Smooth muscle cell of the brain vasculature (primary cell): ENCODE results near the gene MAPK8IP3.
A peak's percentile ranks its signal among the peaks of the same experiment; 100 is the strongest.

Source experiments
- DNase-seq: peaks from one replicate; pipeline ENCODE4 v3.0.0-alpha.2; 2012; ENCODE audit warnings: low read depth, low spot score

The MAPK8IP3 gene

DNA sequence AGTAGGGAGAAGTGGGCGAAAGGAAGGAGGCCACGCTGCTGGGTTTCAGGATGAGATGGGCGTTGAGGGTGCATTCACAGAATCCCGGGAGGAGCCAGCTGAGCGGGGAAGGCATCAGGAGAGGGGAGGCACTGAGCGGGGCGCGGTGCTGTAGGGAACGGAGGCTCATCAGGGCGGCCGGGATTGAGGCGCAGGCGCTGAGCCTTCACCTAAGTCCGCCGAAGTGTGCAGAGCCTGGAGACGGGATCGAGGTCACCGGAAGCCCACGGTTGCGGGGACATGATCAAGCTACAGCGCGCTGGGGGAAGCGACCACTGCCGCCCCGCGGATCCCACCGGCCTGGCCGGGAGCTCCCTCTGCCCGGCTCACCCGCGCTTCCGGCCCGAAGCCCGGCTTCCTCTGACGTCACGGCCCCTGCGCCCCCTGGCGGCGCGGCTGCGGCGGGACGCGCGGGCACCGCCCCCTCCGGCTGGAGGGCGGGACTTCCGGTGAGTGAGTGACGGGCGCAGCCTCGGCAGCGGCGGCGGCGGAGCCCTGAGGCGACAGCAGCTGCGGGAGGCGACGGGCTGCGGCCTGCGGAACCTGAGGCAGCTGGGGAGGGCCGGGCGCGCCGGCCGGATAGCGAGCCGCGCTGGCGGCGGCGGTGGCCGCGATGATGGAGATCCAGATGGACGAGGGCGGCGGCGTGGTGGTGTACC, at the start of gene MAPK8IP3:
MAPK8IP3 (plus strand) TSS at position 508 of the 698 bp plus-strand sequence; CDS start at position 653, 145 bp downstream.
- DNase-seq, result peak; percentile 72

GRCh38 chr16:1656808-1657617, 49.0 kb upstream of the MAPK8IP3 start:
- no peak for DNase-seq

GRCh38 chr16:1657841-1658240, 48.2 kb upstream of the MAPK8IP3 start:
- DNase-seq, result no peak

- no peak for DNase-seq
Measured at GRCh38 chr16:1659031-1659430, 47.0 kb upstream of the MAPK8IP3 start.

DNA sequence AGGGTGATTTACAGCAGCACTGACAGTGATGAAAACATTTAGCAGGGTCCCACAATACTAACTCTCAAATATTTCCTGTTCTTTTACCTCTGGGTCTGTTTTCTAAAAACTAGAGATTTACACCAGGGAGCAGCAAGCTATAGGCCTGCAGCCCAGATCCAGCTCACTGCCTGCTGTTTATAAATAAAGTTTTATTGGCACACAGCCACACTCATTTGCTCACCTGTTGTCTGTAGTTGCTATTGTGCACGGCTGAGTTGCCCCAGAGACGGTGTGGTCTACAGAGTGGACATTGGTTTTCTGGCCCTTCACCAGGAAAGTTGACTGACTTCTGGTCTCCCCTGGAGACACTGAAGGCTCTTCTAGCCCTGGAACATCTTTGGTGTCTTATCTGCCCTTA, 44.2 kb upstream of the MAPK8IP3 start:
- DNase-seq, result no peak

DNA sequence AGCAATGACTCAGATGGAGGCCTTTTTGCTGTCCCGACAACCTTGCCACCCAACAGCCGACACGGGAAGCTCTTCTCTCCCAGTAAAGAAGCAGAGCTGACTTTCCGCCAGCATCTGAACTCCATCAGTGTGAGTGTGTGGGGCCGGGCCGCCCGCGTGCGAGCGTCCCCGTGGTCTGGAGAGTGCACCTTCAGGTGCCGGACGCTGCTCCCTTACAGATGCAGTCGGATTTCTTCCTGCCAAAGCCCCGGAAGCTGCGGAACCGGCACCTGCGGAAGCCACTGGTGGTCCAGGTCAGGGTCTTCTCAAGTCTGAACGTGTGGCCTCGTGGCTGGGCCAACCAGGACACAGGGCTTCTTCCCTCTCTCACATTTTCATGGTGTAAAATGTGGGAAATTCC, 43.5 kb upstream of the MAPK8IP3 start:
- no peak for DNase-seq

GRCh38 chr16:1665829-1666228, 40.2 kb upstream of the MAPK8IP3 start:
- no peak for DNase-seq

DNA sequence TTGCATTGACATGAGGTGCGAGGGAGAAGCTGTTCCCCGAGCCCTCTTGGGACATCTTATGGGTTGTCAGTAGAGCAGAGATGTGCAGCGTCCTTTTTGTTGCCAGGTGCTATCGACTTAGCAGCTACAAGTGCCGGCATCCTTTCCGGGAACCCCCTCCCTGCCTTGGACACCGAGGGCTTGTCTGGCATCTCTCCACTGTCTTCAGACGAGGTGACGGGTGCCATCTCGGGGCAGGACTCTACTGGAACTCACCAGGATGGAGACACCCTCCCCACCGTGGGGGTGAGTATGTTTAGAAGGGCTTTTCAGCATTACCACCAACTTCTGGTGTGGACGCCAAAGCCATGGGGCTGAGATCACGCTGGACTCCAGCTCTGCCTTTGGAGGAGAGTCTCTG, 39.7 kb upstream of the MAPK8IP3 start:
- DNase-seq, result no peak

GRCh38 chr16:1667271-1667670, 38.7 kb upstream of the MAPK8IP3 start:
- DNase-seq, result no peak

DNA sequence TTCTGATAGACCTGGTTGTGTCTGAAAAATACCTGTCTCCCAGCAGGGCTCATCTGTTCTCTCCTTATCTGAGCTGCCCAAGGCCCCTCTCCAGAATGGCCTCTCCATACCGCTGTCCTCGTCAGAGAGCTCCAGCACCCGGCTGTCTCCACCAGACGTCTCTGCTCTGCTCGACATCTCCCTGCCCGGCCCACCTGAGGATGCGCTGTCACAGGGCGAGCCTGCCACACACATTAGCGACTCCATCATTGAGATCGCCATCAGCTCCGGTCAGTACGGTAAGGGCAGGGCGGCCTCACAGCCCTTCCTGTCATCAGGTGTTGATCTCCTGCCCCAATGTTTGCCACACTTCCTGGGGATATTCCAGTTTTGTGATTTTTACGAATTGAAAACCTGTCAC, 38.1 kb upstream of the MAPK8IP3 start:
- no peak for DNase-seq

- DNase-seq, result no peak
Measured at GRCh38 chr16:1668612-1669319, 37.2 kb upstream of the MAPK8IP3 start.

DNA sequence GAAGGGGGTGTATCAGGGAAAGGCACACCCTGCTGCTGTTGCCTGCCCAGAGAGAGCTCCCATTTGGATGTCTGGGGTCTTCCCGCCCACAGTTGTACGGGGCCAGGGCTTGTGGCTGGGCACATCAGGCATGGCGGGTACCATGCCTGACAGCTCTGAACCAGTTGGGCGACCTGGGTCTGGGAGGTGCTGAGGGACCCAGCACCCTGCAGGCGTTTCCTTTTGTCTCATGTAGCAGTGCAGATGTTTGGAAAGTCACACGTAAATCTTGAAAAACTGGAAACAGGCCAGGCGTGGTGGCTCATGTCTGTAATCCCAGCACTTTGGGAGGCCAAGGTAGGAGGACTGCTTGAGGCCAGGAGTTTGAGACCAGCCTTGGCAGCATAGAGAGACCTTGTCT, 36.3 kb upstream of the MAPK8IP3 start:
- DNase-seq, result no peak

DNA sequence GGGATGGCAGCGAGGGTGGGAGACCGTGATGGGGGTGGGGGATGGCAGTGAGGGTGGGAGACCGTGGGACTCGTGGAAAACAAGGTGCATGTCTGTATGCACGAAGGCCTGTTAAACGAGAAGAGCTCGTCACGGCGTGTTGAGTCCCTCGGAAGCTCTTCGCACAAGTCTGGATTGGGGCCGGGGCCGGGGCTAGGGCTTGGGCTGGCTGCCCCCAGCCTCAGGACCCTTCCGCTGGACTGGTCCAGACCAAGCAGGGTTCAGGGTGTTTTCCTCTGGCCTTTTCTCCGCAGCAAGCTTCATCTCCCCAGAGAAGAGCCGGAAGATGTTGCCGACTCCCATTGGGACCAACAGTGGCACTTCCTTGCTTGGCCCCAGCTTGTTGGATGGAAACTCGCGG, 35.6 kb upstream of the MAPK8IP3 start:
- DNase-seq, result no peak

- DNase-seq, result no peak
Measured at GRCh38 chr16:1670866-1671265, 35.1 kb upstream of the MAPK8IP3 start.

DNA sequence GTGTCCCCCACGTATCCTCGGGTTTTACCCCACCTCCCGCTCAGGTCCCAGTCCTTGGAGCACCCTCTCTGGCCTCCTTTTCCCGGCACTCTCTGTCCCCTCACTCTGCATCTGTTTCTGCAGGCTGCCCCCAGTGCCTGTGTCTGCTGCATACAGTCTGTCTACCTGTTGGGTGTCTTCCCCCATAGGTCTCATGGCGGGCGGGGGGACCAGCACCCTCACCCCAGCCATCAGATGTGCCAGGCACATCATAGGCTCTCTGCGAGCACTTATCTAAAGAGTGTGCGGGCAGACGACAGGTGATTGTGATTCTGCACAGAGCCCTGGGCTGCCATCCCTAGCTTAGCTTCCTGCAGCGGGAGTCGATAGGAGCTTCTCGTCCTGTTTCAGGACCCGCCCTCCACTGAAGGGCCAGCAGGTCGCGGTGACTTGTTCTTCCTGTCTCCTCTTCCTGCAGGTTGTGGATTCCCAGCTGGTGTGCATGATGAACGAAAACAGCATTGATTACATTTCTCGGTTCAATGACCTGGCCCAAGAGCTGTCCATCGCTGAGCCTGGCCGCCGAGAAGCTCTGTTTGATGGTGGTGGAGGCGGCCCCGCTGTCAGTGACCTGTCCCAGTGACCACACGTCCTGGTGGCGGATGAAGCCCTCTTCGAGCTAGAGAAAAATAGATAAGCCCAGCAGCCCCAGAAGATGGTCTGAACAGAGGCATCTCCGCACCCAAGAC, 32.4 kb upstream of the MAPK8IP3 start:
- no peak for DNase-seq

DNA sequence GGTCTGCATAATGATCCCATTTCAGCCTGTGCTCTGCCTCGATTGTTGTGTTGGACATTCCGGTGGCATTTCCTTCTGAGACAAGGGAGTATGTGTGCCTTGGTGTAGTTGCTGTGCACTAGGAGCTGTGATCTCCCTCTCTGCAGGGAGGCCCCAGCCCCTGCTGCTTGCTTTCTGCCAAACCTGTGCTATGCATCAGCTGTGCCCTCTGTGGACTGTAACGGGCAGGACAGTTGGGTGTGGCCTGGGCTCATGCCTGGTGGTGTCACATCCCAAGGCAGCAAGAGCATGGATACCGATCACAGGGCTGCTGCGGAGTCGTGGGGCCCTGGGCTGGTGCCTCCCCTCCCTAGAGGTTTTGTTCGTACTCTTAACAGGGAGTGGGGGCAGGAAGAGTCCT, 31.7 kb upstream of the MAPK8IP3 start:
- no peak for DNase-seq

DNA sequence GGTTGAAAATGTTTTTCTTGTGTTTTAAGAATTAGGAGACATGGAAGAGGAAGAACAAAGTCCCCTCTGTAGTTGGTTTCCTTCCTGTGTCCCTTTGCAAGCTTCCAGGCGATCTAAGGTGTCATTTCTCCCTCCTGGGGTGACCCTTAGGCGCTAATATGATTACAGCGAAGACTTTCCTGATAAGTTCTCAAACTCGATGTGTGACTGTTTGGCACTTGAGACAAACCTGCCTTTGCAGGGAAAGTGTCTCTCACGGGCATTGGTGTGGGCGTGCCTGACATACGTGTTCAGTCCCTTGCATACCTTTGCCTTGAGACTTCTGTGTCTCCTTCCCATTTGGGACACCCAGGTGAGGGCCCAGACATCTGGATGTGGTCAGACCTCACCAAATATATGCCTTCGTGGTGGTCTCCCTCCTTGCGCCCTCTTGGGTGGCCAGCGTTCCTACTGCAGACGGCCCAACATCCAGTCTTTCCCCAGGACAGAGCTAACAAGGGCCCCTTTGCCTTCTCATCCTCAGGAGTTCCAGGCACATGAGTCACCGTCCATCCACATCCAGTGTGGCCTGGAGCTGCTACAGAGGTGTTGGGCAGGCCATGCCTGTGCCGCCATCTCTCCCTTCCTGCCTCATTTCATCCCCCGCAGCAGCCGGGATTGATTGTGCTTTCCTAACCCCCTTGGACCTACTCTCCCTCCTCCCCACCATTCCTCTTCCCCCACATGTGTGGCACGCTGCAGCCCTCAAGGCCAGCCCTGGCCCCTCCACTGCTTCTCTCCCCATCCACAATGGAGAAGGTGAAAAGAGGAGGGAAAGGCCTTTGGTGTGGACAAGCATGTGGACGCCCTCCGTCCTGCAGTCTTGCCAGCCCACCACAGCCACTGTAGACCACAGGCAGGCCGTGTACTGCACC, 31.0 kb upstream of the MAPK8IP3 start:
- no peak for DNase-seq

GRCh38 chr16:1676661-1677060, 29.3 kb upstream of the MAPK8IP3 start:
- DNase-seq, result no peak

DNA sequence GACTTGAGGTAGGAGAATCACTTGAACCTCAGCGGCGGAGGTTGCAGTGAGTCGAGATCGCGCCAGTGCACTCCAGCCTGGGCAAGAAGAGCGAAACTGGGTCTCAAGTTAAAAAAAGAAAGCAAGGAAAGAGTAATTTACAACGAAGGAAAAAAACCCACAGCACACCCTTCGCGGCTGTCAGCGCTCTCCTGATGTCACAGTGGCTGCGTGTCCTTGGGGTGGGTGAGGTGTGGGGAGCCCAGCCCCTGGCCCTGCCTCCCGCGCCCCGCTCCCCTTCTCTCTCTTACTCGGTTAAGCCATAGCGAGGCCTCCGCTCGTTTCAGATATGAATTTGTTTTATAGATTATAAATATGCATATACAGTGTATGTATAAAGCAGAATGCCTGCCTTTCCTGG, 28.7 kb upstream of the MAPK8IP3 start:
- DNase-seq, result no peak

GRCh38 chr16:1677942-1678499, 28.0 kb upstream of the MAPK8IP3 start, which contains the start of gene JPT2:
Gene JPT2, plus strand, starts transcription at chr16:1678279. Its CDS starts 34 bp downstream, at chr16:1678313.
- DNase-seq, result peak; percentile 93
